BLaER1 treated with 17β-estradiol and CSF1 and Interleukin-3, amounts not matched to agents 10 nM and 100 nM (cell line): Measurements from ENCODE around the gene TEX2.

Experiments used
- H3K27ac ChIP-seq, 11 experiments: shearing (Covaris generic); formaldehyde crosslinking; 2 replicates each; pipeline ENCODE4 v1.8.1; 2022
- H3K27me3 ChIP-seq, 11 experiments: shearing (Covaris generic); formaldehyde crosslinking; 2 replicates each; pipeline ENCODE4 v1.8.1; 2022
- H3K36me3 ChIP-seq, 11 experiments: shearing (Covaris generic); formaldehyde crosslinking; 2 replicates each; pipeline ENCODE4 v1.8.1; 2022
- H3K4me1 ChIP-seq, 10 experiments: shearing (Covaris generic); formaldehyde crosslinking; 2 replicates each; pipeline ENCODE4 v1.8.1; 2022
- H3K4me2 ChIP-seq, 11 experiments: shearing (Covaris generic); formaldehyde crosslinking; 2 replicates each; pipeline ENCODE4 v1.8.1; 2022
- H3K4me3 ChIP-seq, 10 experiments: shearing (Covaris generic); formaldehyde crosslinking; 2 replicates each; pipeline ENCODE4 v1.8.1; 2022
- H3K9ac ChIP-seq, 11 experiments: shearing (Covaris generic); formaldehyde crosslinking; 2 replicates each; pipeline ENCODE4 v1.8.1; 2022
- H3K9me3 ChIP-seq, 11 experiments: shearing (Covaris generic); formaldehyde crosslinking; replicated peaks in 1 of 11; 2 replicates each; pipeline ENCODE4 v1.8.1; 2022
- H4K20me1 ChIP-seq, 11 experiments: shearing (Covaris generic); formaldehyde crosslinking; 2 replicates each; pipeline ENCODE4 v1.8.1; 2022
- Cebpa-rat ChIP-seq, 11 experiments: shearing (Covaris generic); IDR thresholded peaks; 2 replicates each; pipeline ENCODE4 v1.8.1; 2022

The TEX2 gene

DNA sequence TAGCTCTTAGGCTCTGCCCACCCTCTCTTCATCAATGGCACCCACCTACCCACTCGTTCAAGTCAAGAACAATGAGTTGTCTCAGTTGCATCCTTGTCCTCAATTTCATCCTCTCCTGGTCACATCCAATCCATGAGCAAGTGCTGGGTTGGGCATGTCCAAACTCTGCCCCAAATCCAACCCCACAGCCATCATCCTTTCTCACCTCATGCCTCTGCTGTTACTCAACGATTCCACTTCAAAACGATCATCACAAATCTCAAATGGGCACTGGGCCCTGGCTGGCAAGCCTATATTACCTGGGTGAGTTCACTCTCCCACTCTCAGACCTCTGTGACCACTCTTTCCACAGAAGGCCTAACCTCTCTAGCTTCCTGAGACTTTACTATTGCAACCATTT, 12.0 kb upstream of the TEX2 start:
- Histone ChIP-seq H3K36me3 (no peaks in the 10 kb centered on the region), H3K4me2 (no peak overlapping the region), H4K20me1 (no peaks in the 10 kb centered on the region), H3K4me3 (no peak overlapping the region), H3K9ac (no peak overlapping the region), H3K27ac (no peak overlapping the region), H3K9me3 (peaks cover 3 to 13% (median 6%) of the 10 kb centered on the region in 11 experiments; a peak in 13 of 22 replicates), H3K27me3 (no peaks in the 10 kb centered on the region), H3K4me1 (peaks cover 36 to 62% (median 46%) of the 10 kb centered on the region in 10 experiments)
- TF ChIP-seq Cebpa-rat (IDR thresholded peaks at IDR 0.05) = no peak

DNA sequence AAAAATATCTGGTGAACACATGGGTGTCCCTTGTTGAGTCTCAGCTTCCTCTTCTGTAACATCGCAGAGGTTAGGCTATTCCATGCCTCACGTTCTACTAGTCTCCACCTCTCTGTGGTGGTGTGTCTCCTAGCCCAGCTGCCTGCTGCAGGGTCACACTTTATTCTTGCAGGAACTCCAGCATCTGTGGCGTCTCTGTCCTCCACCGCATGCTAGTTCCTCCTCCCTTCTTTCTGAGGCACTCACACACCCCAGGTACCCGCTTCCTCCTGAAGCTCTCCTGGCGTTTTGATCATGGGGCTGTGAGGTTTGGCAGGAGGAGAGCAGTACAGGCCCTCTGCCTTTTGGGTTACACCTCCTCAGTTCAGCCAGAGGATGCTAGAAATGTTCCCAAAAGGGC, 9.9 kb upstream of the TEX2 start:
- Histone ChIP-seq H3K36me3 (no peaks in the 10 kb centered on the region), H4K20me1 (no peaks in the 10 kb centered on the region), H3K4me3 (no peak overlapping the region), H3K9ac (no peak overlapping the region), H3K4me1 (peaks cover 22 to 46% (median 29%) of the 10 kb centered on the region in 10 experiments), H3K27ac (no peak overlapping the region), H3K4me2 (peak overlapping the region in 1 of 11 experiments; percentile 17; a peak in 1 of 22 replicates), H3K9me3 (peaks cover 3 to 13% (median 6%) of the 10 kb centered on the region in 11 experiments; a peak in 13 of 22 replicates), H3K27me3 (no peaks in the 10 kb centered on the region)
- no peak for TF ChIP-seq Cebpa-rat (IDR thresholded peaks at IDR 0.05)

DNA sequence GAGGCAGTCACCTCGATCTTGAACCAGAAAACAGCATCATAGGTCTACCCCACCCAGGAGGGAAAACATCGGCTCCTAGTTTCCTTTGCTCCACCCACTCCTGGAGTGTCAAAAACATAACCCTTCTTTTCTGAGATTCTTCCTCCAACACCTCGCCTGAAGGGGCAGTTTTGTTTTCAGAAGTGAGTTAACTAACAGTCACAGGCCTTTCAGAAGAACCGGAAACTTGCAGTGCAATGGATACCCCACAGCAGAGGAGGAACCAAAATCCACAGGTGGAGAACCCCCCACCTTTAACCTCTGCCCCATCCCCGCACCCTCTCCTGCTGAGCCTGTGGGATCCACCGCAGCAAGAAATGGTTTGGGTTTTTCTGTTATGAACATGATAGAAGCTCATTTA, 7.8 kb upstream of the TEX2 start:
- Histone ChIP-seq H3K9me3 (peaks cover 3 to 13% (median 6%) of the 10 kb centered on the region in 11 experiments; a peak in 13 of 22 replicates), H3K4me2 (peak overlapping the region; percentile 4 to 76 (median 53)), H3K9ac (peak overlapping the region in 2 of 11 experiments; percentile 7 to 47; a peak in 3 of 22 replicates), H3K4me1 (peaks cover 9 to 31% (median 17%) of the 10 kb centered on the region in 10 experiments; a peak in 19 of 20 replicates), H3K4me3 (peak overlapping the region in 1 of 10 experiments; percentile 10; a peak in 2 of 20 replicates), H4K20me1 (no peaks in the 10 kb centered on the region), H3K27me3 (no peaks in the 10 kb centered on the region), H3K36me3 (no peaks in the 10 kb centered on the region), H3K27ac (peak overlapping the region in 4 of 11 experiments; percentile 10 to 55 (median 46); a peak in 6 of 22 replicates)
- TF ChIP-seq Cebpa-rat (IDR thresholded peaks at IDR 0.05) = no peak

DNA sequence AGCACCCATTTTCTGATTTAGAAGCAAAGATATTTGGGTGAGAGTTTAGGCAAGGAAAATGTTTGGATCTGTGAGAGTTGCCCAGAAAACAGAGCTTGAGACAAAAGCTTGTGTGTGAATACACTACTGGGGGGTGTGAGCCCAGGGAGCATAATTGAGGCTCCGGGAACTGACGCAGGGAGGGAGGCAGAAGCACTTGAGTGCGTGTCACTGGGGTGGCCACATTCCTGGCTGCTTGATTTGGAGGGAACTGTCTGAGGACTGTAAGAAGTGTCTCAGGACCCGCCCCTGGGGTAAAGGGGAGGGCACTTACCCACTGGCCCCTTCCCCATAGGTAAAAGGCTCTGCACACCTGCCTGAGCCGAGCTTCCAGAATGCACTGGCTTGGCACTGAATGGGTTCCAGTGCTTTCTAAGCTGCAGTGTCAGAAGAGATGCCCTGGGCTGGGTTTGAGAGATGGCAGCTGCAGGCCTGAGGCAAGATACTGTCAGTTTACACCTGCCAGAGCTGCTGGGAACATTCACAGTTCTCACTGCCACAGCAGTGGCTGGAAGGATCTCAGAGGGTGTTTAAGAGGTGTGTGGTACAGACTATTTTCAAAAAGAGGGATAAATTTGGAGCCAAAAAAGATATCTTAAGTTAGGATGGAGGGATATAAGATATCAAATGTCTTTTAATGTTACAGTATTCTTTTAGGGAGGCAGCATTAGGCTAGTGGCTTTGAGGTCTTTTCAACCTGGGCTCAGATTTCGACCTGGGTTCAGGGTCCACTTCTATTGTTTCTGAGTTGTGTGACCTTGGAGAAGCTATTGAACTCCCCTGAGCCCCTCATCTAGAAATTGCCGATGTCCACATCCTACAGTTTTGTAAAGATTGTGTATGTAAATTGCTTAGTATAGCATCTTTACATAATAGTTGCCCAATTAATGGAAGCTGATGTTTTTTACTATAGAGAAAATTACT, 6.9 kb upstream of the TEX2 start:
- Histone ChIP-seq H3K4me2 (peak overlapping the region; percentile 4 to 76 (median 53); a peak in 21 of 22 replicates), H3K27me3 (no peaks in the 10 kb centered on the region), H4K20me1 (no peaks in the 10 kb centered on the region), H3K4me3 (peak overlapping the region in 1 of 10 experiments; percentile 10; a peak in 1 of 20 replicates), H3K9me3 (peaks cover 3 to 13% (median 6%) of the 10 kb centered on the region in 11 experiments; a peak in 13 of 22 replicates), H3K27ac (peak overlapping the region in 3 of 11 experiments; percentile 38 to 55 (median 53); a peak in 3 of 22 replicates), H3K36me3 (no peaks in the 10 kb centered on the region), H3K9ac (peak overlapping the region in 1 of 11 experiments; percentile 47; a peak in 2 of 22 replicates), H3K4me1 (peaks cover 9 to 31% (median 17%) of the 10 kb centered on the region in 10 experiments; a peak in 19 of 20 replicates)
- no peak for TF ChIP-seq Cebpa-rat (IDR thresholded peaks at IDR 0.05)

DNA sequence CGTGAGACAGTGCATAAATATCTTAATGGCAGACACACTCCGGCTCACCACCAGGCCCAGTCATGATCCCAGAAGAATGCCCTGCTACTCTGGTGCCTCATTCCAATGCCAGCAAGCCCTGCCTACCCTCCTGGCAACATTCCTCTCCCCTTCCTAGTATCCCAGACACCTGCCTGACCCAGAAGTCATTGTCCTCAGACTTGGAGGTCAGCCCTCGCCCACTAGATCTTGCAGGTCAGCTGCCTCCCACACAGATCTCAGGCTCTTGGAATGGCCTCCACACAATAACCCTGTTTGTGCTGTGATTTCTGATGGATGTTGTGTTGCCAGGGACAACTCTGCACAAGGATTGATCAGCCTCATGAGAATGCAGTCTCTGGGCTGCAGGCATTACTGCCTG, 1.8 kb upstream of the TEX2 start:
- Histone ChIP-seq H3K4me2 (no peak overlapping the region), H3K27ac (no peak overlapping the region), H3K9me3 (no peaks in the 10 kb centered on the region), H3K27me3 (no peaks in the 10 kb centered on the region; a peak in 2 of 22 replicates), H3K9ac (no peak overlapping the region), H3K36me3 (no peaks in the 10 kb centered on the region), H3K4me3 (no peak overlapping the region), H4K20me1 (peaks cover 0 to 29% (median 22%) of the 10 kb centered on the region in 11 experiments; a peak in 17 of 22 replicates), H3K4me1 (peaks cover 29 to 37% (median 34%) of the 10 kb centered on the region in 10 experiments)
- TF ChIP-seq Cebpa-rat (IDR thresholded peaks at IDR 0.05) = no peak

DNA sequence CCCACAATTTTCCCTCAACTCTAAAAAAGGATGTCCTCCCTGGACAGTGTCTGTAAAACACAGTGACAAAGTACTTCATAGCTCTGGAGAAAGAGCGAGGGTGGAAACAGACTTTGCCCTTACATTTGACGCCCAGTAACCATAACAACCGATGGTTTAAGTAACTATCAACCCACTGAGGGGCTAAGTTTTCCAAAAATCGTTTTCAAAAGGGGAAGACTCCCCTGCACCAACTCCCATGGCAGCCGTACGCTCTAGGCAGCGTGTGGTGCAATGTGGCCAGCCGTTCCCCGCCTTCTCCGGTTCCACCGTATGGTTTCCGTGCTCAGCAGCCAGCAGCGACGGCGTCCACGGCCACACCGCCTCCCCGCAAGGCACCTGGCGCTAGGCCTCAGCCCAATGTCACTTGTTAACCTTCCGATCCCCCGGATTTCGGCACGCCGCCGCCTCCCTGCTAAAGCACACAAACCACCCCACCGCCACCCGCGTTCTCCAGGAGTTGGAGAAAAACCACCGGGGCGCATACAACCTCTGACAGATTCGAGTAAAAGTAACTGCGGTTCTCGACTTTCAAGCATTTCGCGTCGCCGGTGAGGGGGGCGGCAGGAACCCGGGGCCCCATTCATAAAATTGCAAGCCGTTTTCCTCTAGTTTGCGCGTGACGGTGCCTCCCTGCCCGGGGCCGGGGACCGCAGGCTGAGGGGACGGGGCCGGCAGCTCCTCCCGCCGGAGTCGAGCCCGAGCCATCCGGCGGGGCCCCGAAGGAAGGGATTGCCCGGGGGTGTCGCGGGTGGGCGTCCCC, 661 bp downstream of the TEX2 start:
- H3K27ac ChIP-seq = peak overlapping the region; percentile 58 to 87 (median 79); a peak in 21 of 22 replicates
- peak overlapping the region; percentile 79 to 99 (median 90) for H3K4me2 ChIP-seq
- no peaks in the 10 kb centered on the region for H3K9me3 ChIP-seq
- H3K4me1 ChIP-seq = peaks cover 27 to 37% (median 32%) of the 10 kb centered on the region in 10 experiments
- no peaks in the 10 kb centered on the region; a peak in 2 of 22 replicates for H3K27me3 ChIP-seq
- no peaks in the 10 kb centered on the region for H3K36me3 ChIP-seq
- H3K4me3 ChIP-seq = peak overlapping the region; percentile 86 to 99 (median 96)
- no peak for TF ChIP-seq Cebpa-rat (IDR thresholded peaks at IDR 0.05)
- peak overlapping the region; percentile 86 to 94 (median 90) for H3K9ac ChIP-seq
- H4K20me1 ChIP-seq = peaks cover 3 to 49% (median 37%) of the 10 kb centered on the region in 11 experiments; a peak in 17 of 22 replicates

DNA sequence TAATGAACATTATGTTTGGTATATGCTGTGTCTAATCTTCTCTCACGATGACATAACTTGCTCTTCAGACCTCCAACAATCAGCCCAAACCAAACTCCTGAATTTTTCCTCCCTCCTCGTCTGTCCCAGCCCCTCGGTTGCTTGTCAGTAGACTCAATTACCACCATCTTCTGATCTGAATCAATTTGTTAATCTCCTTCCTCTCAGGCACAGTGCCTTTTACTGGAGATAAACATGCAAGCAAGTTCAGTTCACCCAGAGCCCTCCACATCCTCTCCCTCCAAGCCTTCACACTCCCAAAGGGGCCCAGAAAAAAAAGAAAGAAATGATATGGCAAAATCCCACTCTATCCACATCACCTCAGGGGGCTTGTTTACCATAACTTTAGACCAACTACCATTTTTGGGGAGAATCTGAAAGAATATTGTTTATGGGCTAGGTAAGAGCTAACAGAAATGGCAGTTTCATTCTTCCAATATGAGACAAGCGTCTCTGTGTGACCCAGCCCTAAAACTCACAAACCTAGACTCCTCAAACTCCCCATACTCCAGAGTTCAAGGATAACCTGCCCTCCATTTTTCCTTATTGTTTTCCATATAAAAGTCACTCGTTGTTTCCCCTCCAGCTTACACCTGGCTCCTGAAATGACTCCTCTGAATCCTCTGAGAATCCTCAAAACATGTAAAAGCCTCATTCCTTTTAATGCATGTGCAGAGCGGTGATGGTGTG, 1.5 kb downstream of the TEX2 start:
- no peaks in the 10 kb centered on the region for H3K9me3 ChIP-seq
- peak overlapping the region; percentile 86 to 99 (median 96) for H3K4me3 ChIP-seq
- H3K27me3 ChIP-seq = no peaks in the 10 kb centered on the region; a peak in 2 of 22 replicates
- no peaks in the 10 kb centered on the region for H3K36me3 ChIP-seq
- H4K20me1 ChIP-seq = peaks cover 4 to 57% (median 41%) of the 10 kb centered on the region in 11 experiments; a peak in 17 of 22 replicates
- TF ChIP-seq Cebpa-rat (IDR thresholded peaks at IDR 0.05) = no peak
- H3K4me1 ChIP-seq = peaks cover 27 to 37% (median 32%) of the 10 kb centered on the region in 10 experiments
- peak overlapping the region in 6 of 11 experiments; percentile 77 to 87 (median 79); a peak in 6 of 22 replicates for H3K27ac ChIP-seq
- peak overlapping the region; percentile 86 to 94 (median 90) for H3K9ac ChIP-seq
- peak overlapping the region; percentile 79 to 99 (median 90) for H3K4me2 ChIP-seq

DNA sequence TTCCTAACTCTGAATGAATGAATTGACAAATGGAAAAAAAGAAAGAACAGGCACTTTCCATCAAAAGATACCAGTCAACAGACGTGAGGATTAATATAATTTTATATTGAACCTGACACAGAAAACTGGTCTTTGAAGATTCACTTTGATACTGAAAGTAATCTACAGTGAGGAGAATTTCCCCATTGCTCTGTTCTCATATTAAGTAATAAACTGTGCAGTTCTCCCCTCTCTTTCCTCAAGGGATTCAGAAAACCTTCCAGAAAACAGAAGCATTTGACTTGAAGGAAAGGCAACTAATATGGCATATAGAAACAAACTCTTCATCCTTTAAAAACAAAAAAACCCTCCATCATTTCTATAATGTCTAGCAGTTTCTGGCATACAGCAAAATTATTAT, 2.2 kb downstream of the TEX2 start:
- H3K4me3 ChIP-seq = peak overlapping the region in 2 of 10 experiments; percentile 86 to 95; a peak in 1 of 20 replicates
- TF ChIP-seq Cebpa-rat (IDR thresholded peaks at IDR 0.05) = no peak
- H3K36me3 ChIP-seq = peaks cover 0 to 3% (median 0%) of the 10 kb centered on the region in 11 experiments; a peak in 1 of 22 replicates
- no peak overlapping the region for H3K27ac ChIP-seq
- no peaks in the 10 kb centered on the region; a peak in 2 of 22 replicates for H3K27me3 ChIP-seq
- no peaks in the 10 kb centered on the region for H3K9me3 ChIP-seq
- H4K20me1 ChIP-seq = peaks cover 11 to 64% (median 48%) of the 10 kb centered on the region in 11 experiments; a peak in 18 of 22 replicates
- peaks cover 27 to 37% (median 32%) of the 10 kb centered on the region in 10 experiments for H3K4me1 ChIP-seq
- peak overlapping the region in 1 of 11 experiments; percentile 33; a peak in 1 of 22 replicates for H3K9ac ChIP-seq
- peak overlapping the region; percentile 79 to 99 (median 90) for H3K4me2 ChIP-seq
